Epidermal melanocyte (primary cell): ENCODE data around the gene ITPRIP.

Experiments
- DNase-seq: peaks from one replicate; pipeline ENCODE4 v3.0.0; 2011; ENCODE audit warnings: low spot score; ENCODE audit not compliant: insufficient read length

The ITPRIP gene

GRCh38 chr10:104342941-104343411 lies 4.7 kb upstream of the ITPRIP start:
- no peak for DNase-seq

GRCh38 chr10:104340641-104341040 lies 2.4 kb upstream of the ITPRIP start:
- no peak for DNase-seq

DNA sequence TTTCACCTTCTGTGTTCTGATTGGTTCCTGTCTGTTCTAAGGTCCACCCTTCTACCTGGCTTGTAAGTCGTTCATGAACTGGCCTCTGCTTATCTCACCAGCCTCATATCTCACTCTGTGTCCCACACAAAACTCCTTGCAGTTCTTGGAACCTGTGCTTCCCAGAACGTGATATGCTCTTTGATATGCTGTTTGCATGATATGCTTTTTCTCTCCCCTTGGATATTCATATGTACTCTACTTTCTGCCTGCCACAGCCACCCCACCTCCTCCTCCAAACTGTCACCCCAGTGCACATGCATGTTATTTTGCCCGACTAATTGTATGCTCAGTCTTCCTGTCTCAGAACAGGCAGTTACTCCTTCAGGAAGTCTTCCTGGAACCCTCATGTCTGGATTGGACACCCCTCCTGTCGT lies 1.9 kb upstream of the ITPRIP start:
- no peak for DNase-seq

GRCh38 chr10:104339469-104340110 lies 1.3 kb upstream of the ITPRIP start:
- DNase-seq: no peak

DNA sequence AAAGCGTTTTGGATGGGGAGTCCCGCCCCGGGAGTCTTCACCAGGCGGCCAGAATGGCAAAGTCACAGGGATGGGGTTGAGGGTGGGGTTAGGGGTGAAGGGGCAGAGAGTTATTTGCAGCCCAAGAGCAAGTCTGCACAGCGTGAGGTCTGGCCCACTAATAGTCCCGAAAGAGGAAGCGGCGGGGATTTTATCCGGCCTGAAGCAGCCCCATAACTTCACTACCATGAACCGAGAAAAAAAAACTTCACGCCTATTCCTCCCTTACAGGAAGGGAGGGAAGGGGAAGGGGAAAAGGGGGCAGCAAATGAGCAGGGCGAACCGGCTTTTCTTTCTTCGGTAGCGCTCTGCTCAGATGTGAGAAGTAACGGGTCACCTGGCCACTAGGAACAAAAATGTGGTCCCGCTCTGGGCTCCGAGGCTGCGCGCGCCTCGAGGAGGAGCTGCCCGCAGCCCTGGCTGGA lies 712 bp downstream of the ITPRIP start:
- no peak for DNase-seq

- no peak for DNase-seq
Measured at GRCh38 chr10:104336821-104337467, 1.3 kb downstream of the ITPRIP start.

- DNase-seq: no peak
Measured at GRCh38 chr10:104334965-104335650, 3.2 kb downstream of the ITPRIP start.

GRCh38 chr10:104334561-104334960 lies 3.7 kb downstream of the ITPRIP start:
- no peak for DNase-seq

DNA sequence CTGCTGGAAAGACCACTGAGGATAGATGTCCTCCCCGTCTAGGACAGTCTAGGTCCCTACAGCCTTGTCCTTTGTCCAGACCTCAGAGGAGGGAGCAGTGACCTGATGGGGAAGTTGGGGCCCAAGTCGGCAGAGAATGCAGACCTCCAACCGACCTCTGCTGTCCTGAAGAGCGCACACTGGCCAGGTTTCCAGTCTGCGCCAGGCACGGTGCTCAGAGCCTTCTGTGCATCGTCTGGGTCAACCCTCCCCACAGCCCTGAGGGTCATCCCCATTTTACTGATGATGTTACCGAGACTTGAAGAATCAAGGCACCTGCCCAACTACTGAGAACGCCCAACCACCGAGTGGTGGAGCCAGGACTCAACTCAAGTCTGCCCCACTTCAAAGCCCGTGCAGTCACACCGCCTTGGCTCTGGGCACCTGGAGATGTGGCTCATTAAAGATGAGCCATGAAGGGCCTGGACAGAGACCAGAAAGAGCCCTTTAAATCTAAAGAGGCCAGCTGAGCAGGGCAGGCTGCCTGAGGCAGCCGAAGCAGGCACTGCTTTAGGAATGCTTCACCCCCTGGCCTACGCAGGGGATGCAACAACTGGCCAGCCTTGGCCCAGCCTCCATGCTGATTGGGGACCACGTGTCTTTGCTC lies 4.4 kb downstream of the ITPRIP start:
- DNase-seq: no peak

- no peak for DNase-seq
Measured at GRCh38 chr10:104333032-104333727, 5.1 kb downstream of the ITPRIP start.

GRCh38 chr10:104332243-104333031 lies 5.8 kb downstream of the ITPRIP start:
- DNase-seq: no peak

DNA sequence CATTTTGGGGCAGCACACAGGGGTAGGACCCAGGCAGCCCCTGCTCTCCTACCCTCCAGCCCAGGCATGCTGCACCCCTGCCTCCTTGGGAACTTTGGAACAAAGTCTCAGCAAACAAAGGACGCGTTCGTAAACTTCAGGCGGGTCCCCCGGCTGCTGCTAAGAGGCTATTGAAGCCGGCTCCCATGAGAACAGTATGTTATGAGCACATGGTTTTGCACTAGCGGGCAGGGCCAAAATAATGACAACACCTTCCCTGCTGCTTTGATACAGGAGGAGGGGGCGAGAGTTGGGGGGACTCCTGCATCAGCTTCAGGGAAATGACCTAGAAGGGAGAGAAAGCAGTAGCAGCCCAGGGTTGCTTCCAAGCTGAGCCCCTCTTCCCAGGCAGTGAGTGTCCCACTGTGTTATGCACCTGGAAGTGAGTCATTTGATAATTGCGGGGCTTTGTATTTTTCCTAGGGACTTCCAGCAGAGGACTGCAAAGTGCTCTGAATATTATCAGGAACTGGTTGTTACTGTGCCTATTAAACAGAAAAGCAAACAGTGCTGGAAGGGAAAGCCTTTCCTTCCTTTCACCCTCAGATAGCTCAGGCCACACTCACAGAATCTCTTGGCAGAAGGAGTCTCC lies 6.9 kb downstream of the ITPRIP start:
- DNase-seq: no peak

DNA sequence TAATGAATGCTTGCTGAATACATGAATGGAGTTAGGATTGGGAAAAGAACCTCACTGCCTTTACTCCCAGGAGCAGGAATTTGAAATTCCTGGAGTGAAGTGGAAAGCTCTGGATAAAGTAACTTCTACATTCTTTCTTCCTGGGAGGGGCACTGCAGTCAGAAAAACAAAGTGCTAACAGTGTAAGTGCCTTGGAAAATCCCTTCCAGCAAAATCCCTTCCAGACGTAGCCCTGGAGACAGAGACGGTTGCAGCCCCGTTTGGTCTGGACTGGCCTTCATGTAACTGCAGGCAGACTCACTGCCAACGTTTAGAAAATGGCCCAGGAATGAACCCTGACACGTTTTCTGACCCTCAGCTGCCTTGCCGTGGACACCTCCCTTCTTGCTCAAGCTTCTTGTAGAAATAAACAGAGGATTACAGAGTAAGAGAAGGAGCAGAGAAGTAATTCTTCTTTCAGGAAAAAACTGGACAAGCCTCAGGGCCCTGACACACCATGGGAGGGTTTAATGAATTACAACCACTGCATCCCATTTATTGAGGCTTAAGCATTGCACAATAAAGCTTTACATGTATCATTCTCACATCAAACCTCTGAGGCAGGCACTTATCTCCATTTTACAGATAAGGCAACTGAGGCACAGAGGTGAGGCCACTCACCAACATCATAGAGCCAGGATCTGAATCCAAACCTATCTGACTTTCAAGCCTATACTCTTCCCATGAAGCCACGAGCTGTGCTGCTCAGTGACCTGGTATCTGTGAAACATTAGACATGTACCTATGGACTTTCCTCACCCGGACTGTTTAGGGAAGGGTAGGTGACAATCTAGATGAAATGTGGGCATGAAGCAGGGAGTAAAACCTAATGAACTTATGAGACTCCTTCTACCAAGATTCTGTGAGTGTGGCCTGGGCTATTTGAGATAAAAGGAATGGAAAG lies 7.8 kb downstream of the ITPRIP start:
- DNase-seq: no peak

- DNase-seq: no peak
Measured at GRCh38 chr10:104329735-104330134, 8.5 kb downstream of the ITPRIP start.

GRCh38 chr10:104328896-104329710 lies 9.2 kb downstream of the ITPRIP start:
- no peak for DNase-seq

- no peak for DNase-seq
Measured at GRCh38 chr10:104328646-104328895, 9.7 kb downstream of the ITPRIP start.

GRCh38 chr10:104327745-104328645 lies 10.3 kb downstream of the ITPRIP start:
- DNase-seq: no peak
